NK-92 (cell line): Measurements from ENCODE around the gene MRPL44.
"Not testable (repeated sequence)": the region's sequence is repeated elsewhere in the genome, so short reads cannot be mapped to it uniquely, and the experiment has no call there.

Source experiments
- DNase-seq: peaks from one replicate; lab custom pipeline; 2025; ENCODE audit not compliant: unreplicated experiment; lab: John Stamatoyannopoulos, UW

The MRPL44 gene

DNA sequence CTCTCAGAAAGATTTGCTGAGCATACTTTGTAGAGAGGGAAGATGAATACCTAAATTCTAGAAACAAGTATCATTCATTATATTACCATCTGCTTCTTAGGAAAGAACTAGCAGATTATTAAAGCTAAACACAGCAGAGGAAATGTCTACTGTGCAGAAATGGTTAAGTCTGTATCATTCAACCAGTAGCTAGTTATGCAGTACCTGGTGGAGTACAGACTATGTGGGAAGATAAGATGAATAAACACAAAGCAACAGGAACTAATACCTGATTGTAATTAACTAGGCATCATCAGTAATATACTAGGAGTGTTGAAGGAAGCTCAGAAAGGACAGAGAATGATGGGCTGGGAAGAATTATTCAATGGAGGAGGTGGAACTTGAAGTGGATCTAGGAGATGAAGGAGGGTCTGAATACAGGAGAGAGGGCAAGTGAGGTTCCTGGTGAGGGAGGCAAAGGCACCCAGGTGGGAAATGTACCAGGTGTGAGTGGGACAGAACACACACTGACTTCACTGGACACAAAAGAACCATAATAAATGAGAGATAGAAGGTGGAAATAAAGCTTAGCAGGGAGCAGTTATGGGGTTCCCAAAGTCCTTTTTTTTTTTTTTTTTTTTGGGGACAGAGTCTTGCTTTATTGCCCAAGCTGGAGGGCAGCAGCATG is 21.7 kb upstream of the MRPL44 start:
- no peak for DNase-seq

GRCh38 chr2:223936862-223937326 is 20.4 kb upstream of the MRPL44 start:
- no peak for DNase-seq

DNA sequence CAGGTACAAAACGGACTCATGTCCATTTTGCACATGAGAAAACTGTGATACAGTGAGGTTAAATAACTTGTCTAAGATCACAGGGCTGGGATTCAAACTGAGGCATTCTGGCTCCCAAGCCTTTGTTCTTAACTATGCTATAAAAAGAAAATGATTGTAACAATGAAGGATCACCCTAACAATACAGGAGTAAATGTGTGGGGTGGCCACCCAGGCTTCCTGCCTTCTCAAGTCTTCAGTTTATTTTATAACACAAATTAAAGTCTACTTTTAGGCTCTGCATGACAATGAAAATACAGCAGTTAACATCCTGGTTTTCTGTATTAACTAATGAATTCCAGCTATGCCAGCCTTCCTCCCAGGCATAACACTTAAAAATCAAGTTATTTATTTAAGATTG is 19.7 kb upstream of the MRPL44 start:
- DNase-seq: no peak

- not testable (repeated sequence) for DNase-seq
Measured at GRCh38 chr2:223939438-223939837, 17.8 kb upstream of the MRPL44 start.

- DNase-seq: no peak
Measured at GRCh38 chr2:223941579-223942277, 15.5 kb upstream of the MRPL44 start.

- no peak for DNase-seq
Measured at GRCh38 chr2:223943135-223943534, 14.1 kb upstream of the MRPL44 start.

GRCh38 chr2:223943561-223944008 is 13.7 kb upstream of the MRPL44 start:
- no peak for DNase-seq

DNA sequence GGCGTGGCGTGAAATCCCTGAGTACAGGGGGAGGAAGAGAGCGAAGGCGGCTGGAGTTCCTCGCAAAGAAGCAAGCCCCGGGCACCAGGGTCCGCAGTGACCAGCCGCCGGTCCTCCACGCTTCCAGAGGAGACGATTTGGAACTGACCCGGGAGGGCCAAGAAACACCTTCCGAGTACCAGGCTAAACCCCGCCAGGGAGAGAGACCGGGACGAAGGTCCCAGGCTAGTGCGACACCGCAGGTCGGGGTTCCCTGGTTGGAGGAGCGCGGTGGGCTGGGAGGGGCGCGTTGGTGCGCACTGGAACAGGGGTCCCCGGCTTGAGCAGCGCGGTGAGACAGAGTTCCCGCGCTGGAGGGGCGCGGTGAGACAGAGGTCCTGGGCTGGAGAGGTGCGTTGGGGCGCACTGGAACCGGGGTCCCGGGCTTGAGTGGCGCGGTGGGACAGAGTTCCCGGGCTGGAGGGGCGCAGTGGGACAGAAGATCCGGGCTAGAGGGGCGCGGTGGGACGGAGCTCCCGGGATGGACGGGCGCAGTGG is 13.0 kb upstream of the MRPL44 start:
- DNase-seq: no peak

GRCh38 chr2:223944703-223945531 is 12.3 kb upstream of the MRPL44 start, which contains the start of gene WDFY1:
Gene WDFY1, minus strand, starts transcription at chr2:223945335. Its CDS starts 51 bp downstream, at chr2:223945284.
- no peak for DNase-seq

DNA sequence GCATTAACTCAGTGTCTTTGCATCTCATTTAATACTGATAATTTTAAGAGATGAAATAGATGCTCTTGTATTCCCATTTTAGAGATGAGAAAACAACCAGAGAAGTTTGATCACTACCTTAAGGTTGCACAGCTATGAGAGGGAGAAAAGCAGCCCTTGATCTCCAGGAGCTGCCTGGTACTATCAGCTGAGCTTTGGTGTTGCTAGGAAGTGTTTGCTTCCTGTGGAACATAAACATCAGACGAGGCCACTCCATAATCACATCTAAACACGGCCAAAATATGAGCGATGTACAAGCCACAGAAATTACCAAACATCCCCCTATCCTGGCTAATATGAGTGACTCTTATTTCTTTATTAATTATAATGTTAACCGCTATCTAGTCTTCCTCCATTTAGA is 11.5 kb upstream of the MRPL44 start:
- DNase-seq: no peak

DNA sequence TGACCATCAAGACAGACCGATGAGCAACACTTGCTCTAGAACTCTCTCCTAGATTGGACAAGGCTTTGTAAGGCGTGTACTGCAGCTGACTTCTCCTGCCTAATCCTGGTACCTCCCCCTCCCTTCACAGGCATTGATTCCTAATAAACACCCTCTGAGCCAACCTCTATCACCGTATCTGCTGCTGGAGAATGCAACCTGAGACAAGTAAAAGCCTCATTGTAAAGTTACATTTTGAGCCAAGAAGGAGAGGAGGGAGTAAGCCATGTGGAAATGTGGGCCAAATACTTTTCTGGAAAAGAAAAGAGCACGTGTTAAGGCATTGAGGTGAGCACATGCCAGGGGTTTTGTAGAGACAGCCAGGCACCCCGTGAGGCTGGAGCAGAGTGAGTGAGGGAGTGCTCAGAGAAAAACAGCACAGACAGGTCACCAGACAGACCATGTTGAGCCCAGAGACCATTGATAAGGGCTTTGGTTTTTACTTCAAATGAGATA is 9.5 kb upstream of the MRPL44 start:
- DNase-seq: no peak

- no peak for DNase-seq
Measured at GRCh38 chr2:223949241-223949840, 7.9 kb upstream of the MRPL44 start.

DNA sequence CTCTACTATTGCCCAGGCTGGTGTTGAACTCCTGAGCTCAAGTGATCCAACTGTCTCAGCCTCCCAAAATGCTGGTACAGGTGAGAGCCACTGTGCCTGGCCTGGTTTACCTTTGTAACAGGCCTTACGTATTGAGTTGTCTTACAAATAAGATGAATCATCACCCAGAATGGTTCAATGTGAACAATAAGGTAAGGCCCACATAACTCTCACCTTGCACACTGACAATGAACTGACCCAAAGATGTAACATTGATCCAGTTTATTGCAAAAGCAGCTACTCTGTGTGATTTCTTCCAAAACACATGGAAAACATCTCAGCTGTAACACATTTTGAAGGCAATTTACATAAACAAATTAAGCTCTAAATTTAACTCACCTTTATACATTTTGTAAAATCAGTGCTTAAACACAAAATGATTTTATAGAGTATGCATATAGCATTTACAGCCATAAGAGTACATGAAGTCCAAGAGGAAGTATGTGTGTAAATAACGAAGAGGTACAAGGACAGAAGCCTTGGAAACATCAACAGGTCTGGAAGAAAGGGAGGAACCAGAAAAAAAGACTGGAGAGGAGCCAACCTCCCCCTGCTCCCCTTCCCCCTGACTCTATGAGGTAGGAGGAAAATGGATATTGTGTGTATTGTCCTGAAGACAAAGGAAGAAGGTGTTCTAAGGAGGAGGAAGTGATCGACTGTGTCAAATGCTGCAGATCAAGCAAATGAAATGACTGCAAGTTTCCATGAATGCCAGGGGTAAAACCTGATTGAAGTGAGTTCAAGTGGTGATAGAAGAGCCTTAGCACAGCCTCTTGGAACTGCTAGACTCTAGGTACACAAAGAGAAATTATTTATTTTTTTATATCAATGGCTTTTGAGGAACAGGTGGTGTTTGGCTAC is 6.6 kb upstream of the MRPL44 start:
- no peak for DNase-seq

DNA sequence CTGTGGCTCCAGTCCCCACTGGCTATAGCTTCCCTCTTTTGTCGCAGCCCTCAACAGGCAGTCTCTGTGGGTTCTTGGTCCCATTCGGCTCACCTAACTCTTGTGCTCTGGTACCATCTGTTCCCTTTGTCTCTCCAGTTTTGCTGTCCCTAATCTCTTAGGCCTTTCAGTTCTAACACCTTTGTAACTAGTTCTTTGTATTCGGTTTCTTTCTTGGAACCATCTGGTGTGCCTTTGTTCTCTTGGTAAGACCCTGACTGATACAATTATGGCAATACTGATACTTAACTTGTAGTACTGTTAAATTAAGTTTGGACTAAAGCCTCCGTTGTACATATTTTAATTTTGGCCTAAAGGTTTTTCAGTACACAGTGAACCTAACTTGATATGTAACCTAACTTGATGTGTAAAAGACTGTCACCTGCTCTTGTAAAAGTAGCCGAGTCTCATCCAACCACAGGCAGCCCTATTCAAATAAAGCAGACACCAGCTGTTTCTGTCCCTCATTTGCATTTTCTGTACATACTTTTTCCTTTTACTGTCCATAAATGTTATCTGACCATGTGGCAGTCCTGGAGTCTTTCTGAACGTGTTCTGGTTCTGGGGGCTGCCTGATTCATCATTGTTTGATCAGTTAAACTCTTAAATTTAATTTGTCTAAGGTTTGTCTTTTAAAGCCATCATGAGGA is 4.8 kb upstream of the MRPL44 start:
- no peak for DNase-seq

DNA sequence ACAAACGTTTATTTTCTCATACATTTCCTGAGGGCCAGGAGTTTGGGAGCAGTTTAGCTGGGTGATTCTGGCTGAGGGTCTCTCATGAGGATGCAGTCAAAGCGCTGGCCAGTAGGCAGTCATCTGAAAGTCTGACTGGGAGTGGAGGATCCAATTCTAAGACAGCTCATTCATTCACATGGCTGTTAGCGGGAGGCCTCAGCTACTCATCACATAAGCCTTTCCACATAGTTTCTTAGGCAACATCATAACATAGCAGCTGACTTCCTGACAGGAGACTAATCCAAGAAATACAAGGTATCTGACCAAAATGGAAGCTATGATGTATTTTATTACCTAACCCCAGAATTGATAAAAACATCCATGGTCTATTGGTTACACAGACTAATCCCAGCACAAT is 2.9 kb upstream of the MRPL44 start:
- no peak for DNase-seq

- DNase-seq: no peak
Measured at GRCh38 chr2:223956300-223956699, 963 bp upstream of the MRPL44 start.

DNA sequence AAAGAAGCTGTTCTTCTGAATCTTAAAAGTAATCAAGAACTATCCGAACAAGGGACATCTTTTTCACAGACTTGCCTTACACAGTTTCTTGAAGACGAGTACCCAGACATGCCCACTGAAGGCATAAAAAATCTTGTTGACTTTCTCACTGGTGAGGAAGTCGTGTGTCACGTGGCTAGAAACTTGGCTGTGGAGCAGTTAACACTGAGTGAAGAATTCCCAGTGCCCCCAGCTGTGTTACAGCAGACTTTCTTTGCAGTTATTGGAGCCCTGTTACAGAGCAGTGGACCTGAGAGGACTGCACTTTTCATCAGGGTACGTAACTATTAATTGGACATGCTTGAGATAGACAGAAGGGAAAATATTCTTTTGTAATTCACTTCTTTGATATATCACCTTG is 2.4 kb downstream of the MRPL44 start:
- DNase-seq: no peak

DNA sequence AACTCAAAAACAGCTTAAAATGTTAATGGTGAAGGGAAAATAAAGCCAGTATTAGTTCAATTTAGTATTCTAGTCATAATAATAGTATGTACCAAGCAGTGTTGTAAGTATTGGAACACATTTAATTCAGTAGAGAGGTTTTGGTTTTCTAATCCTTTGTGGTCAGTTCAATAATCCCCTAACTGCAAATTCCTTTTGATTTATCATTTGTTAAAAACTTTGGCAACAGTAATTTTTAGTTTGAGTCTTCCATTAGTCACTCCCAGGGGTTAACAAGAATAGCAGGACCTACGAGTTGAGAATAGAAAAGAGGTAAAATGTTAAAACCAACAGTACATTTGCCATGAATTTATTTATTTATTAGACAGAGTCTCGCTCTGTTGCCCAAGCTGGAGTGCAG is 10.7 kb downstream of the MRPL44 start:
- no peak for DNase-seq

GRCh38 chr2:223969315-223969714 is 12.1 kb downstream of the MRPL44 start:
- no peak for DNase-seq
